HG03025 (cell line): Measurements from ENCODE around the gene HS6ST3.

Experiments used
- ATAC-seq: cut with Tn5 transposase; IDR thresholded peaks from one replicate; pipeline ENCODE4 v1.9.1; 2021; ENCODE audit warnings: mild to moderate bottlenecking, moderate library complexity; ENCODE audit not compliant: unreplicated experiment, low FRiP score

Gene HS6ST3

GRCh38 chr13:96809366-96810096 is 719.6 kb downstream of the HS6ST3 start:
- no peak for ATAC-seq

GRCh38 chr13:96810104-96810503 is 720.2 kb downstream of the HS6ST3 start:
- ATAC-seq = no peak

- no peak for ATAC-seq
These were observed 721.1 kb downstream of the HS6ST3 start for GRCh38 chr13:96811049-96811448.

GRCh38 chr13:96816261-96816660 is 726.4 kb downstream of the HS6ST3 start:
- ATAC-seq = no peak

GRCh38 chr13:96816874-96817273 is 727.0 kb downstream of the HS6ST3 start:
- ATAC-seq = no peak

- ATAC-seq = no peak
These were observed 727.5 kb downstream of the HS6ST3 start for GRCh38 chr13:96817336-96817941.

GRCh38 chr13:96819375-96819774 is 729.5 kb downstream of the HS6ST3 start:
- ATAC-seq = no peak

- ATAC-seq = no peak
These were observed 731.5 kb downstream of the HS6ST3 start for GRCh38 chr13:96821381-96821780.

GRCh38 chr13:96821971-96822370 is 732.1 kb downstream of the HS6ST3 start:
- no peak for ATAC-seq

GRCh38 chr13:96822895-96823294 is 733.0 kb downstream of the HS6ST3 start:
- no peak for ATAC-seq

- no peak for ATAC-seq
These were observed 734.2 kb downstream of the HS6ST3 start for GRCh38 chr13:96824140-96824539.

- ATAC-seq = no peak
These were observed 735.7 kb downstream of the HS6ST3 start for GRCh38 chr13:96825653-96826052.

GRCh38 chr13:96834626-96835025 is 744.7 kb downstream of the HS6ST3 start:
- ATAC-seq = no peak

GRCh38 chr13:96835546-96835945 is 745.6 kb downstream of the HS6ST3 start:
- no peak for ATAC-seq

- ATAC-seq = no peak
These were observed 746.8 kb downstream of the HS6ST3 start for GRCh38 chr13:96836733-96837132.

- no peak for ATAC-seq
These were observed 747.9 kb downstream of the HS6ST3 start for GRCh38 chr13:96837809-96838208.

- no peak for ATAC-seq
These were observed 754.3 kb downstream of the HS6ST3 start for GRCh38 chr13:96844195-96844594.

- ATAC-seq = no peak
These were observed 754.7 kb downstream of the HS6ST3 start for GRCh38 chr13:96844616-96845015.

- ATAC-seq = no peak
These were observed 758.4 kb downstream of the HS6ST3 start for GRCh38 chr13:96848286-96848685.

GRCh38 chr13:96849091-96849490 is 759.2 kb downstream of the HS6ST3 start:
- ATAC-seq = no peak

GRCh38 chr13:96850538-96851145 is 760.7 kb downstream of the HS6ST3 start:
- ATAC-seq = no peak
